Keratinocyte (primary cell): ENCODE data around the gene PTPRN2. TPM values are rescaled to one million over a fixed set of nuclear protein-coding genes. Genes with fewer than 3 reads are reported as not detected.
"Not testable (repeated sequence)": the region's sequence is repeated elsewhere in the genome, so short reads cannot be mapped to it uniquely, and the experiment has no call there.

Source experiments
- DNase-seq: peaks from one replicate; pipeline ENCODE4 v3.0.0-alpha.2; 2011; ENCODE audit warnings: low read depth, missing footprints, low spot score
- FAIRE-seq: peaks from 2 replicates; lab custom pipeline; 2011; peaks lifted over from hg19 to GRCh38; lab: Jason Lieb, UNC
- H2AFZ ChIP-seq: 2 replicates; pipeline ENCODE4 v1.6.0; 2012; ENCODE audit warnings: low read length, control low read depth, inconsistent platforms; ENCODE audit not compliant: control insufficient read depth
- H3K27ac ChIP-seq: 2 replicates; pipeline ENCODE4 v1.5.1; 2011; ENCODE audit warnings: low read length; ENCODE audit not compliant: control insufficient read depth, insufficient read depth
- H3K27me3 ChIP-seq: 3 replicates; pipeline ENCODE4 v1.6.0; 2011; ENCODE audit warnings: low read length; ENCODE audit not compliant: control insufficient read depth, insufficient read depth; ENCODE audit errors: extremely low read depth
- H3K36me3 ChIP-seq, 2 experiments: 2 replicates in 1 of 2; 3 replicates in 1 of 2; pipeline ENCODE4 v1.5.1; 2011; ENCODE audit warnings: low read length in 2 of 2, mild to moderate bottlenecking in 1 of 2; ENCODE audit not compliant: control insufficient read depth in 2 of 2, insufficient read depth in 2 of 2; ENCODE audit errors: extremely low read depth in 1 of 2
- H3K4me1 ChIP-seq: 3 replicates; pipeline ENCODE4 v1.5.1; 2011; ENCODE audit warnings: low read length; ENCODE audit not compliant: control insufficient read depth, insufficient read depth; ENCODE audit errors: extremely low read depth
- H3K4me2 ChIP-seq: 3 replicates; pipeline ENCODE4 v1.6.0; 2011; ENCODE audit warnings: low read depth, low read length; ENCODE audit not compliant: control insufficient read depth, insufficient read depth; ENCODE audit errors: extremely low read depth
- H3K4me3 ChIP-seq, 3 experiments: fragments of 200-600 bp in 1 of 3; sonication (generic) in 1 of 3; 2 replicates in 2 of 3; 3 replicates in 1 of 3; pipeline ENCODE4 v1.5.1; 2011 to 2016; ENCODE audit warnings: low read length in 3 of 3, mild to moderate bottlenecking in 3 of 3, control low read depth in 2 of 3, inconsistent platforms in 1 of 3, low read depth in 1 of 3, mixed read lengths in 1 of 3, mixed run types in 1 of 3, moderate library complexity in 1 of 3; ENCODE audit not compliant: control insufficient read depth in 2 of 3, insufficient read depth in 2 of 3; ENCODE audit errors: extremely low read depth in 1 of 3
- H3K79me2 ChIP-seq: 2 replicates; pipeline ENCODE4 v1.6.0; 2012; ENCODE audit warnings: low read length; ENCODE audit not compliant: control insufficient read depth, insufficient read depth
- H3K9ac ChIP-seq: 3 replicates; pipeline ENCODE4 v1.6.0; 2011; ENCODE audit warnings: low read length; ENCODE audit not compliant: control insufficient read depth, insufficient read depth; ENCODE audit errors: extremely low read depth
- H3K9me1 ChIP-seq: 3 replicates; pipeline ENCODE4 v1.6.0; 2011; ENCODE audit warnings: low read length; ENCODE audit not compliant: control insufficient read depth, insufficient read depth; ENCODE audit errors: extremely low read depth
- H3K9me3 ChIP-seq: 2 replicates; pipeline ENCODE4 v1.5.1; 2012; ENCODE audit warnings: low read depth, low read length; ENCODE audit not compliant: control insufficient read depth
- H4K20me1 ChIP-seq: 3 replicates; pipeline ENCODE4 v1.6.0; 2011; ENCODE audit warnings: low read length; ENCODE audit not compliant: control insufficient read depth, insufficient read depth; ENCODE audit errors: extremely low read depth
- CTCF ChIP-seq, 3 experiments: IDR thresholded peaks in 1 of 3; conservative IDR thresholded peaks in 1 of 3; optimal IDR thresholded peaks in 1 of 3; 2 replicates in 2 of 3; 3 replicates in 1 of 3; pipeline versions ENCODE3 to v1.5.1; 2011; ENCODE audit warnings: low read length in 3 of 3, mild to moderate bottlenecking in 3 of 3, moderate library complexity in 2 of 3, control low read depth in 1 of 3, inconsistent platforms in 1 of 3; ENCODE audit not compliant: insufficient read depth in 2 of 3; ENCODE audit errors: extremely low read depth in 1 of 3
- EZH2 ChIP-seq: IDR thresholded peaks from one replicate; pipeline ENCODE4 v1.6.1; 2012; ENCODE audit warnings: inconsistent platforms, mild to moderate bottlenecking, low read length, moderate library complexity
- dilution Hi-C: fragments of 300-500 bp; cut with MboI; formaldehyde crosslinking; loops from one replicate; pipeline ENCODE4 v1.7.0; 2020; ENCODE audit warnings: low sequenced_read_pairs; ENCODE audit not compliant: extremely low pct_ligation_motif_present
- polyA plus RNA-seq, 5 experiments: library from polyadenylated mRNA; depleted of rRNA in 3 of 5; stranded (reverse) in 3 of 5; stranded (forward) in 1 of 5; unstranded in 1 of 5; fragments of >200 nt; gene quantifications; 1 replicate in 1 of 5; 2 replicates in 3 of 5; 3 replicates in 1 of 5; pipeline versions ENCODE4 v1.2.1 to v1.2.3, GENCODE V29; 2011 to 2012; ENCODE audit warnings: missing spikeins in 2 of 5, low read depth in 1 of 5, low replicate concordance in 1 of 5

PTPRN2 gene
- polyA plus RNA-seq, 1 donor (not counting 4 experiments of a cell fraction or from before 2014, with no cell fraction given), result not detected

- H3K27me3 ChIP-seq, result no peaks in the 10 kb centered on the region
- DNase-seq (no peak), FAIRE-seq (no peak)
- peaks cover 12% of the 10 kb centered on the region for H3K9me3 ChIP-seq
- no peaks in the 10 kb centered on the region for H3K79me2 ChIP-seq
- H3K9ac ChIP-seq, result no peak overlapping the region
- H2AFZ ChIP-seq, result no peak overlapping the region
- no peaks in the 10 kb centered on the region for H3K4me1 ChIP-seq
- dilution Hi-C loops, result no loop called here
- no peak overlapping the region for H3K4me3 ChIP-seq
- no peaks in the 10 kb centered on the region for H3K9me1 ChIP-seq
- H4K20me1 ChIP-seq, result no peaks in the 10 kb centered on the region
- TF ChIP-seq EZH2 (no peak), CTCF (optimal IDR thresholded peaks at IDR 0.05 in 1 of 3, IDR thresholded peaks at IDR 0.05 in 1 of 3, conservative IDR thresholded peaks at IDR 0.05 in 1 of 3; ENCODE audit: extremely low read depth in 1 of 3, insufficient read depth in 2 of 3, low read length in 3 of 3) (no peak)
- no peaks in the 10 kb centered on the region for H3K36me3 ChIP-seq
- no peak overlapping the region for H3K27ac ChIP-seq
- no peak overlapping the region for H3K4me2 ChIP-seq
Measured at GRCh38 chr7:157981778-157982177, 605.8 kb downstream of the PTPRN2 start.

GRCh38 chr7:157980774-157981173 is 606.8 kb downstream of the PTPRN2 start:
- Histone ChIP-seq H4K20me1 (no peaks in the 10 kb centered on the region), H3K27me3 (no peaks in the 10 kb centered on the region), H3K9me1 (no peaks in the 10 kb centered on the region), H3K36me3 (no peaks in the 10 kb centered on the region), H3K9ac (no peak overlapping the region), H2AFZ (no peak overlapping the region), H3K4me3 (no peak overlapping the region), H3K79me2 (no peaks in the 10 kb centered on the region), H3K9me3 (peaks cover 8% of the 10 kb centered on the region), H3K4me1 (no peaks in the 10 kb centered on the region), H3K4me2 (no peak overlapping the region), H3K27ac (no peak overlapping the region)
- no peak for TF ChIP-seq CTCF (optimal IDR thresholded peaks at IDR 0.05 in 1 of 3, IDR thresholded peaks at IDR 0.05 in 1 of 3, conservative IDR thresholded peaks at IDR 0.05 in 1 of 3; ENCODE audit: extremely low read depth in 1 of 3, insufficient read depth in 2 of 3, low read length in 3 of 3)
- no peak for TF ChIP-seq EZH2
- dilution Hi-C loops, result no loop called here
- FAIRE-seq (no peak), DNase-seq (no peak)

GRCh38 chr7:157980341-157980731 is 607.3 kb downstream of the PTPRN2 start:
- H3K4me3 ChIP-seq, H3K9me1 ChIP-seq, H2AFZ ChIP-seq, H3K36me3 ChIP-seq, H3K27ac ChIP-seq, H3K27me3 ChIP-seq, H3K9ac ChIP-seq, H3K9me3 ChIP-seq, dilution Hi-C loops, H3K79me2 ChIP-seq, H3K4me2 ChIP-seq, H4K20me1 ChIP-seq, FAIRE-seq, DNase-seq, H3K4me1 ChIP-seq: not testable (repeated sequence)
